NT2/D1 (cell line): ENCODE measurements around the gene AFTPH.
A peak's percentile ranks its signal among the peaks of the same experiment; 100 is the strongest.

Experiments
- SUZ12 ChIP-seq: IDR thresholded peaks from 2 replicates; pipeline ENCODE4 v1.6.1; 2011; ENCODE audit not compliant: insufficient read length, insufficient read depth; ENCODE audit errors: extremely low read depth
- YY1 ChIP-seq: IDR thresholded peaks from 2 replicates; pipeline ENCODE4 v1.6.1; 2011; ENCODE audit not compliant: insufficient read length, insufficient read depth

- TF ChIP-seq YY1, result peak; percentile 91
- no peak for TF ChIP-seq SUZ12
These were observed at the start of gene AFTPH for GRCh38 chr2:64523666-64524603.
